GM18873 (cell line): ENCODE measurements around the gene RNF145.
"Not testable (repeated sequence)": the region's sequence is repeated elsewhere in the genome, so short reads cannot be mapped to it uniquely, and the experiment has no call there.

Experiments used
- ATAC-seq: cut with Tn5 transposase; IDR thresholded peaks from one replicate; pipeline ENCODE4 v1.9.1; 2021; ENCODE audit warnings: mild to moderate bottlenecking, moderate library complexity, moderate number of reproducible peaks; ENCODE audit not compliant: unreplicated experiment, low FRiP score

The RNF145 gene

GRCh38 chr5:159161361-159162214 lies 47.8 kb downstream of the RNF145 start:
- no peak for ATAC-seq

- ATAC-seq = not testable (repeated sequence)
Observed at GRCh38 chr5:159158553-159159091, 50.7 kb downstream of the RNF145 start.

- no peak for ATAC-seq
Observed at GRCh38 chr5:159157552-159157951, 51.8 kb downstream of the RNF145 start.

- ATAC-seq = no peak
Observed at GRCh38 chr5:159156426-159157238, 52.7 kb downstream of the RNF145 start.

DNA sequence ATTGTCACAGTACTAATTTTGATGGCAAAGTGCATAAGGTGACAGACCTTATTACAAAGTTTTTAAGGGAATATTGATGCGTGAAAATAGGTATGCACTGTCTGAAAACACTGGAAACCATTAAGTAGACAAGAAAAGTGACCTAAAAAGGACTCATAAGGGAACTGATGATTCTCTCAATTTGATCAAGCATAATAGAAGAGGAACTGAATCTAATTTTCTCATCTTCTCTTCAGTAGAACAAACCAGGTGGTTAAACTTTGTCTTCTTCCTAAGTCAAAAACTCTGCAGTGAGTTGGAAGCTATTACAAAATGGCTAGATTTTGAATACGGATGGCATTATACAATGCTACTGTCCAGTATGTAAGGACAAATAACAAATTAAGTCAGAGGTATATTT lies 53.4 kb downstream of the RNF145 start:
- ATAC-seq = no peak

- no peak for ATAC-seq
Observed at GRCh38 chr5:159152876-159153275, 56.5 kb downstream of the RNF145 start.

- ATAC-seq = no peak
Observed at GRCh38 chr5:159149085-159149484, 60.3 kb downstream of the RNF145 start.

DNA sequence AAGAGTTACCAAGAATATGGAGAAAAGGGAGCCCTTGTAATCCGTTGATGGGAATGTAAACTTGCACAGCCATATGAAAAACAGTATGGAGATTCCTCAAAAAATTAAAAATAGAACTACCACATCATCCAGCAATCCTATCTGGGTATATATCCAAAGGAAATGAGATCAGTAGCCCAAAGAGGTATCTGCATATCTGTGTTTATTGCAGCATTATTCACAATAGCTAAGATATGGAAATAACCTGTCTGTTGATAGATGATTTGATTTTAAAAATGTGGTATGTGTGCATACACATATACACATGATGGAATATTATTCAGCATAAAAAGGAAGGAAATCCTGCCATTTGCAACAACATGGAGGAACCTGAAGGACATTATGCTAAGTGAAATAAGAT lies 61.4 kb downstream of the RNF145 start:
- ATAC-seq = no peak

- ATAC-seq = no peak
Observed at GRCh38 chr5:159146839-159147238, 62.5 kb downstream of the RNF145 start.

- ATAC-seq = not testable (repeated sequence)
Observed at GRCh38 chr5:159145160-159145559, 64.2 kb downstream of the RNF145 start.

GRCh38 chr5:159139802-159140201 lies 69.6 kb downstream of the RNF145 start:
- no peak for ATAC-seq

DNA sequence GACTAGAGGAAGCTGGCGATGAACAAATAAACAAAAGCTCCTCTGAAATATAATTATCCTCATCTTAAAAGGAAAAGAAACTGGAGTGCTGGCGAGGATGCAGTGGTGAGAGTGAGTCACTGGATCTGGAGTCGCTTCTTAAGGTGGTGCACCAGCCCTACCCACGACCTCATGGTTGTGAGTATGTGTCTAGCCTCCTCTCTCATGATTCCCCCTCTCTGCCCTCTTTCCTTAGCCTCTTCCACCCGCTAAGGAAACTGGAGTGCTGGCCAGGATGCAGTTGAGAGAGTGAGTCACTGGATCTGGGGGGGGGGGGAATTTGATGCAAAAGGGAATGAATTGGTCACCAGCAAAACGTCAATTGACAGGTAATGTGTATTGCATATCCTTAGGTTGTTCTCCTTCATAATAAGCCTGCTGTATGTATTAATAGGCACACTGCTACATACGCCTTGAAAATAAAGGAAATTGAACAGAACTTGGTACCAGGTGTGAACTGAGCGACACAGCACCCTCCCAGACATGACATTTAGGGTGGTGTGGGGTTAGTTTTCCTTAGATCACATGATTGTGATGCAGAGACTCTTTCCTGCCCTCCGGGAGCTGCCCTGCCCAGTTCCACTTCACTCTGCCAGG lies 73.3 kb downstream of the RNF145 start:
- ATAC-seq = no peak

DNA sequence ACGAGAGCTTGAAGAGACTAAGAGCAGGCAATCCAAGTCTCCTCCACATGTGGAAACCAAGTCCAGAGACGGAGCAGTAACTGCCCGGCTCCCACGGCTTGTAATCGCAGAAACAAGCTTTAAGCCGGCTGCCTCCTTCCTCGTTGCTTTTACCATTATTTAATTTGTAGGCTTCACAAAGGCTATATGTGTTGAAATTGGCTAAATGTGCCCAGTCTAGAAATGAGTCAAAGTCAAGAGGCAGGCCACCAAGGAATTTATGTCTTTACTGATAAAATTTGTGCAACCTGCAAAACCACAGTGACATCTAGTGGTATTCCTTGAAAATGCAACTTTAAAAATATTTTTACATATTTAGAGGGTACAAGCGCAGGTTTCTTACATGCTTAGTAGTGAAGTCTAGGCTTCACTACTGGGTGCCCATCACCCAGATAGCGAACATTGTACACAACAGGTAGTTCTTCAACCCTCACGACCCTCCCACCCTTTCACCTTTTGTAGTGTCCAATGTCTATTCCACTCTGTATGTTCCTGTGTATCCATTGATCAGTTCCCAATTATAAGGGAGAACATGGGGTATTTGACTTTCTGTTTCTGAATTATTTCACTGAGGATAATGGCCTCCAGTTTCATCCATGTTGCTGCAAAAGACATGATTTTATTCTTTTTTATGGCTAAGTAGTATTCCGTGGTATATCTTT lies 76.2 kb downstream of the RNF145 start:
- ATAC-seq = no peak

- no peak for ATAC-seq
Observed at GRCh38 chr5:159132429-159133040, 76.8 kb downstream of the RNF145 start.

DNA sequence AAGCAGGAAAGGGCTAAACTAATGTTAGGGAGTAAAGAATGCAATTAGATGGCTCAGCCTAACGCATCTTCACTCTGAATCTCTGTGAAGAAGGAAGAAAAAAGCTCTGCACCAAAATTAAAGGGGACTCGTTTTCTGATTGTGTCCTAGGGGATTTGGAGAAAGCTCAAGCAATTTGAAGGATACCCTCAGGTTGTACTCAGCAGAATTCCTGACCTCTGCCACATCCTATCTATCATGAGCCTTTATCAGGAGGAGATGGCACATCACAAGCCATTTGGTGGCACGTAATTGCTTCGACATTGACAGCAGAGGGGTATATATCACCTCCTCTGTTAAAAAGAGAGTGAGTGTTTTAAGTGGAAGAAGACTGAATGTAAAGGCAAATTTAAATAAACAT lies 77.4 kb downstream of the RNF145 start:
- no peak for ATAC-seq

GRCh38 chr5:159130871-159131270 lies 78.5 kb downstream of the RNF145 start:
- ATAC-seq = no peak

DNA sequence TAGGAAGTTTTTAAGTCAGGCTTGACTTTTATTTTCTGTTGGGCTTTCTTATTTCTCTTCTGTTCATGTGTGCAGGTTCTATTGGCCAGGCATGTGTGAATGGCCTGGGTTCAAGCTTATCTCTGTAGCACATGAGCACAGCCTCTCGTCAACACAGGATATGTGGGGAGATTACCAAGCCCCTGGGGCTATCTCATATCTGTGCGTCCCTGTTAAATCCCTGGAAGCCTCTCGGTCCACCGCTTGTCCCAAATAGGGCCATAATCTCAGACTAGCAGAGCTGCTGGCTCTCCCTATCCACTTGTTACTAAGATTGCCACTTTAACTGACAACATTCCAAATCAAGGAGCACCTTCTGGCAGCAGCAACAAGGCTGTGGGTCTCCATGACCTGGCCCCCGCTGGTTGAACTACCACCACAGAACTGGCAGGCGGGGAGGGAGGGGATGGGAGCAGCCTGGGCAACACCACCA lies 81.2 kb downstream of the RNF145 start:
- no peak for ATAC-seq

- no peak for ATAC-seq
Observed at GRCh38 chr5:159123700-159124099, 85.7 kb downstream of the RNF145 start.

DNA sequence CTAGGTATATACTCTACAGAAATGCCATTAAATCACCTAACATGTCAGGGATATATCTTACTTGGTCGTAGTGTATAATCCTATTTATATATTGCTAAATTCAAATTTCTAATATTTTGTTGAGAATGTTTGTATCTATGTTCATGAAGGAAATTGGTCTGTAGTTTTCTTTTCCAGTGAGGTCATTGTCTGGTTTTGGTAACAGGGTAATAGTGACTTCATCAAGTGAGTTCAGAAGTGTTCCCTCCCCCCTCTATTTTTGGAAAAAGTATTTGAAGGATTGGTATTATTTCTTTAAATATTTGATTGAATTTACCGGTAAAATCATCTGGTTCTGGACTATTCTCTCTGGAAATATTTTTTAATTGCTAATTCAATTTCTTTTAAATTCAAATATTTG lies 86.2 kb downstream of the RNF145 start:
- no peak for ATAC-seq

DNA sequence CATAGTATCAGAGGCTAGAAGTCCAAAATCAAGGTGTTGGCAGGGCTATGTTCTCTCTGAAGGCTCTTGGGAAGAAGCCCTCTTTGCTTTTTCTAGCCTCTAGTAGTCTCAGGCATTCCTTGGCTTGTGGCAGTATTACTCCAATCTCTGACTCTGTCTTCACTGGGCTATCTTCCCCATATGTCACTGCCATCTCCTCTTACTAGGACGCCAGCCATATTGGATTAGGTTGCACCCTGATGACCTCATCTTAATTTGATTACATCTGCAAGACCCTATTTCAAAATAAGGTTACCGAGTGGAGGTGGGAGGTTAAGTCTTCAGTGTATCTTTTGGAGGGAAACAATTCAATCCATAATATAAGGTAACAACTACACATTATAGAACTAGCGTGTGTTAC lies 88.3 kb downstream of the RNF145 start:
- ATAC-seq = no peak
